Neuronal stem cell (in vitro differentiated cells): Measurements from ENCODE around the gene OR10AD1.
"Not testable (repeated sequence)": the region's sequence is repeated elsewhere in the genome, so short reads cannot be mapped to it uniquely, and the experiment has no call there.

Experiments
- DNase-seq: peaks from one replicate; pipeline ENCODE4 v3.0.0-alpha.2; 2013; ENCODE audit warnings: low spot score
- H2AFZ ChIP-seq: one replicate; pipeline ENCODE4 v1.6.1; 2013; ENCODE audit warnings: mild to moderate bottlenecking, low read length, inconsistent platforms
- H2AK5ac ChIP-seq: 2 replicates; pipeline ENCODE4 v1.6.1; 2013; ENCODE audit warnings: low read depth, mild to moderate bottlenecking, inconsistent platforms, low read length, moderate library complexity, mixed read lengths
- H2BK120ac ChIP-seq: 2 replicates; pipeline ENCODE4 v1.6.1; 2013; ENCODE audit warnings: low read depth, mild to moderate bottlenecking, inconsistent platforms, low read length, moderate library complexity, mixed read lengths
- H2BK12ac ChIP-seq: one replicate; pipeline ENCODE4 v1.6.1; 2013; ENCODE audit warnings: low read length, inconsistent platforms
- H2BK15ac ChIP-seq: 2 replicates; pipeline ENCODE4 v1.6.1; 2013; ENCODE audit warnings: mild to moderate bottlenecking, low read length, inconsistent platforms, mixed read lengths
- H2BK5ac ChIP-seq: one replicate; pipeline ENCODE4 v1.6.1; 2013; ENCODE audit warnings: inconsistent platforms, mild to moderate bottlenecking, low read length, moderate library complexity
- H3K14ac ChIP-seq: one replicate; pipeline ENCODE4 v1.6.1; 2013; ENCODE audit warnings: low read length, inconsistent platforms
- H3K18ac ChIP-seq: 2 replicates; pipeline ENCODE4 v1.6.1; 2013; ENCODE audit warnings: low read length, inconsistent platforms
- H3K23ac ChIP-seq: 2 replicates; pipeline ENCODE4 v1.6.1; 2013; ENCODE audit warnings: low read depth, mild to moderate bottlenecking, mixed read lengths, low read length, inconsistent platforms; ENCODE audit not compliant: poor library complexity
- H3K27ac ChIP-seq: replicated peaks from 3 replicates; pipeline ENCODE4 v1.5.1; 2013; ENCODE audit warnings: low read length, inconsistent platforms
- H3K27me3 ChIP-seq, 3 experiments: 2 replicates each; pipeline ENCODE4 v1.6.1; 2013; ENCODE audit warnings: low read length in 3 of 3, mild to moderate bottlenecking in 2 of 3, inconsistent platforms in 1 of 3, low read depth in 1 of 3, mixed read lengths in 1 of 3, moderate library complexity in 1 of 3; ENCODE audit not compliant: control insufficient read depth in 3 of 3, insufficient read depth in 3 of 3
- H3K36me3 ChIP-seq, 2 donors: replicated peaks in 1 of 2; 2 replicates each; pipeline ENCODE4 v1.6.1; 2013; ENCODE audit warnings: low read length in 2 of 2; ENCODE audit not compliant: control insufficient read depth in 2 of 2, insufficient read depth in 2 of 2
- H3K4ac ChIP-seq: 2 replicates; pipeline ENCODE4 v1.6.1; 2013; ENCODE audit warnings: inconsistent platforms, mild to moderate bottlenecking, low read length, moderate library complexity
- H3K4me1 ChIP-seq, 2 donors: 1 replicate in 1 of 2; 2 replicates in 1 of 2; pipeline ENCODE4 v1.6.1; 2013; ENCODE audit warnings: low read length in 2 of 2, low read depth in 1 of 2; ENCODE audit not compliant: control insufficient read depth in 2 of 2, insufficient read depth in 1 of 2
- H3K4me2 ChIP-seq: one replicate; pipeline ENCODE4 v1.6.1; 2013; ENCODE audit warnings: mild to moderate bottlenecking, low read length, inconsistent platforms; ENCODE audit not compliant: insufficient read depth, poor library complexity, severe bottlenecking
- H3K4me3 ChIP-seq, 2 donors: 2 replicates each; pipeline ENCODE4 v1.5.1; 2013; ENCODE audit warnings: low read length in 2 of 2, mild to moderate bottlenecking in 2 of 2, inconsistent platforms in 1 of 2, moderate library complexity in 1 of 2
- H3K79me1 ChIP-seq: one replicate; pipeline ENCODE4 v1.6.1; 2013; ENCODE audit warnings: low read depth, mild to moderate bottlenecking, inconsistent platforms, low read length, moderate library complexity
- H3K9ac ChIP-seq: one replicate; pipeline ENCODE4 v1.6.1; 2013; ENCODE audit warnings: mild to moderate bottlenecking, low read depth, low read length, inconsistent platforms; ENCODE audit not compliant: poor library complexity
- H3K9me3 ChIP-seq, 2 donors: replicated peaks in 1 of 2; 2 replicates each; pipeline versions ENCODE3 to v1.6.1; 2013; ENCODE audit warnings: low read length in 2 of 2, mild to moderate bottlenecking in 2 of 2, inconsistent platforms in 1 of 2, low read depth in 1 of 2, mixed read lengths in 1 of 2, moderate library complexity in 1 of 2; ENCODE audit not compliant: control insufficient read depth in 2 of 2, insufficient read depth in 1 of 2
- H4K8ac ChIP-seq: one replicate; pipeline ENCODE4 v1.6.1; 2013; ENCODE audit warnings: low read depth, mild to moderate bottlenecking, inconsistent platforms, low read length, moderate library complexity
- H4K91ac ChIP-seq: one replicate; pipeline ENCODE4 v1.6.1; 2013; ENCODE audit warnings: low read length, low read depth, mild to moderate bottlenecking, inconsistent platforms; ENCODE audit not compliant: poor library complexity
- WGBS, 2 donors: extraction: QIAGEN DNeasy Blood & Tissue Kit; methylation state at CpG; one replicate each; pipeline ENCODE4 v1.1.7; 2013; ENCODE audit warnings: missing lambda C conversion rate in 2 of 2, mixed read lengths in 1 of 2; ENCODE audit not compliant: insufficient read length in 2 of 2, insufficient replicate concordance in 1 of 2; ENCODE audit errors: extremely low coverage in 2 of 2; 5-methylcytosine and 5-hydroxymethylcytosine counted together

Gene OR10AD1

DNA sequence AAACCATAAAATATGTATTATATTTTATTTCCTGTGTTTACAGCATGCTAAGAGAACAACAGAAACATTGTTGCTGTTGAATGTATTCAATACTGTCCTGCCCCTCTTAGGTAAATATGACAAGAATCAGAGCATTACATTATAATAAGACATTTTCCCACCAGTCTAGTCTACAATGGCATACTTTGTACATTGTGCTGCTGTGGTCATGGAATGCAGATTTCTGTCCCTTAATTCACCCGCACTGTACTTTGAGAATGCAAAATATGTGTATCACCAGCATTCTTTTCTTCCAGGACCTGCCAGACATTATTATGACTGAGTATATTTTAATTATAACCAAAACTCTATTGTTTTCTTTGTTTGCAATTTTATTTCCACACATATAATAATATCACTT, 16.5 kb upstream of the OR10AD1 start:
- no peaks in the 10 kb centered on the region for H3K27me3 ChIP-seq
- no peak overlapping the region for H4K8ac ChIP-seq
- no CpG with 5 or more reads among the region's 1 CpG for WGBS, 2 donors
- no peak overlapping the region for H2BK15ac ChIP-seq
- H3K9ac ChIP-seq, result no peak overlapping the region
- DNase-seq, result no peak
- H4K91ac ChIP-seq, result no peak overlapping the region
- H2BK12ac ChIP-seq, result no peak overlapping the region
- H2AFZ ChIP-seq, result no peak overlapping the region
- no peaks in the 10 kb centered on the region for H3K79me1 ChIP-seq
- no peak overlapping the region for H3K4ac ChIP-seq
- no peak overlapping the region for H3K14ac ChIP-seq
- H3K4me1 ChIP-seq, result no peaks in the 10 kb centered on the region
- no peak overlapping the region for H3K18ac ChIP-seq
- no peak overlapping the region for H3K4me2 ChIP-seq
- no peak overlapping the region for H3K4me3 ChIP-seq
- no peak overlapping the region for H3K23ac ChIP-seq
- no peak overlapping the region for H3K27ac ChIP-seq
- H3K36me3 ChIP-seq, result no peaks in the 10 kb centered on the region
- no peak overlapping the region for H2BK120ac ChIP-seq
- H2AK5ac ChIP-seq, result no peak overlapping the region
- H2BK5ac ChIP-seq, result no peak overlapping the region
- no peaks in the 10 kb centered on the region for H3K9me3 ChIP-seq

- Histone ChIP-seq H3K9ac (no peak overlapping the region), H2BK12ac (no peak overlapping the region), H4K8ac (no peak overlapping the region), H2BK5ac (no peak overlapping the region), H3K18ac (no peak overlapping the region), H2AFZ (peak overlapping the region; percentile 30), H3K4ac (no peak overlapping the region), H3K27ac (no peak overlapping the region), H3K79me1 (no peaks in the 10 kb centered on the region), H3K4me1 (no peaks in the 10 kb centered on the region), H3K23ac (no peak overlapping the region), H2BK120ac (no peak overlapping the region), H3K4me3 (no peak overlapping the region), H2BK15ac (no peak overlapping the region), H4K91ac (no peak overlapping the region), H3K9me3 (no peaks in the 10 kb centered on the region), H2AK5ac (no peak overlapping the region), H3K4me2 (no peak overlapping the region), H3K36me3 (no peaks in the 10 kb centered on the region), H3K27me3 (no peaks in the 10 kb centered on the region), H3K14ac (no peak overlapping the region)
- no peak for DNase-seq
Measured at GRCh38 chr12:48216785-48217184, 13.7 kb upstream of the OR10AD1 start.

- H2BK12ac ChIP-seq, DNase-seq, H2BK15ac ChIP-seq, H3K36me3 ChIP-seq, H2BK5ac ChIP-seq, H2BK120ac ChIP-seq, H3K4ac ChIP-seq, H3K9ac ChIP-seq, H2AK5ac ChIP-seq, H4K8ac ChIP-seq, H3K4me2 ChIP-seq, H3K4me1 ChIP-seq, H2AFZ ChIP-seq, H3K14ac ChIP-seq, H3K23ac ChIP-seq, H3K27me3 ChIP-seq, H3K4me3 ChIP-seq, H4K91ac ChIP-seq, H3K27ac ChIP-seq, H3K79me1 ChIP-seq, H3K18ac ChIP-seq: not testable (repeated sequence)
- WGBS, 2 donors, result no CpG with 5 or more reads among the region's 2 CpGs
- H3K9me3 ChIP-seq, result peaks cover 5 to 20% of the 10 kb centered on the region in 2 donors
Measured at GRCh38 chr12:48209495-48209894, 6.4 kb upstream of the OR10AD1 start.

DNA sequence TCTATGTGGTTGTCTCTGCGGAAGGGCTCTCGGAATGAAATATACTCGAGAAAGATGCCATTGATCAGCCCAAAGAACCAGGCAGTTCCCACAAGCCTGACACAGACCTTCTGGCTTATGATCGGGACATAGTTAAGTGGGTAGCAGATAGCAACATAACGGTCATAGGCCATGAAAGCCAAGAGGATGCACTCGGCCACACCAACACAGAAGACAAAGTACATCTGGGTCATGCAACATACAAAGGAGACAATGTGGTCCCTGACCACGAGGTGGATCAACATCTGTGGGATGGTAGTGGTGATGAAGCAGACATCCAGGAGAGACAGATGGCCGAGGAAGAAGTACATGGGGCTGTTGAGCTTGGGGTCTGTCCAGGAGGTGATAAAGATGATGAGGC, 326 bp downstream of the OR10AD1 start:
- peaks cover 1 to 2% of the 10 kb centered on the region in 2 donors for H3K4me1 ChIP-seq
- no peak overlapping the region for H2BK120ac ChIP-seq
- no peak overlapping the region for H4K8ac ChIP-seq
- no peaks in the 10 kb centered on the region for H3K79me1 ChIP-seq
- H3K27ac ChIP-seq, result no peak overlapping the region
- H3K18ac ChIP-seq, result no peak overlapping the region
- H3K9me3 ChIP-seq, result peaks cover 11 to 31% of the 10 kb centered on the region in 2 donors
- no peak overlapping the region for H3K4me3 ChIP-seq
- H3K23ac ChIP-seq, result no peak overlapping the region
- H3K4me2 ChIP-seq, result no peak overlapping the region
- no peak overlapping the region for H4K91ac ChIP-seq
- H3K14ac ChIP-seq, result no peak overlapping the region
- H2BK12ac ChIP-seq, result no peak overlapping the region
- no peak overlapping the region for H2BK15ac ChIP-seq
- no peak for DNase-seq
- no peak overlapping the region for H2AK5ac ChIP-seq
- H3K9ac ChIP-seq, result no peak overlapping the region
- no CpG with 5 or more reads among the region's 8 CpGs for WGBS, 2 donors
- no peaks in the 10 kb centered on the region for H3K27me3 ChIP-seq
- no peaks in the 10 kb centered on the region for H3K36me3 ChIP-seq
- H2BK5ac ChIP-seq, result no peak overlapping the region
- no peak overlapping the region for H2AFZ ChIP-seq
- H3K4ac ChIP-seq, result no peak overlapping the region
